ENCODE data around the gene BCLAF1. TPM values are rescaled to one million over a fixed set of nuclear protein-coding genes. Genes with fewer than 3 reads are reported as not detected.

BCLAF1 gene
- total and polyA plus RNA-seq, 2 experiments from 2014 or later = 133 to 151 TPM

DNA sequence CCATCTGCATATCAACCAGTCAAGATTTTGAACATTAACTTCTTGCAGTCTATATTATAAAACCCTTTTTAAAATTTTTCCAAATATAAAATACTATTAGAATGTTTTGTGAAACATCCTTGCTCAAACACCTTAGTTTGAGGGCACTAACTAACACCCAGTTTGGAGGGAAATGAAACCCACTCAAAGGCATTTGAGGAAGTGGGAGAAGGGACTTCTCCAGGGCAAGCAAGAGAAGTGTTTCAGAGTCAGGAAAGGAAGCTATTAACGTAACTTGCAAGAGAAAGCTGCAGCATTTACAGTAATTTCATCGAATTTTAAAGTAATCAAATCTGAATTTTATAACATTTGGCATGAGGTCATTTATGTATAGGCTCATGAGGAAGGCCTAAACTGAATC is 60.8 kb downstream of the BCLAF1 start:
- TF ChIP-seq STAT1 (IDR thresholded peaks at IDR 0.05; ENCODE audit: unreplicated experiment) (no peak), POLR2AphosphoS5 (IDR thresholded peaks at IDR 0.05; ENCODE audit: low read depth) (no peak), ZNF114 (CRISPR knock-in tag; IDR thresholded peaks at IDR 0.05) (no peak), EZH2phosphoT487 (IDR thresholded peaks at IDR 0.05; ENCODE audit: unreplicated experiment) (no peak), JUNB (IDR thresholded peaks at IDR 0.05; ENCODE audit: unreplicated experiment) (no peak), ZNF462 (CRISPR knock-in tag; IDR thresholded peaks at IDR 0.05) (no peak), NANOG (IDR thresholded peaks at IDR 0.05; ENCODE audit: borderline replicate concordance) (no peak), EZH2 (IDR thresholded peaks at IDR 0.05; ENCODE audit: low read depth, unreplicated experiment) (no peak), CTCF (conservative IDR thresholded peaks at IDR 0.05; ENCODE audit: low read depth in 2 of 2) (no peak), REST (IDR thresholded peaks at IDR 0.05; ENCODE audit: unreplicated experiment) (no peak), ZNF331 (CRISPR knock-in tag; IDR thresholded peaks at IDR 0.05; ENCODE audit: low read depth) (no peak), CREB1 (CRISPR knock-in tag; IDR thresholded peaks at IDR 0.05; ENCODE audit: low read depth) (no peak)
- TF ChIP-seq, protein P1, sequence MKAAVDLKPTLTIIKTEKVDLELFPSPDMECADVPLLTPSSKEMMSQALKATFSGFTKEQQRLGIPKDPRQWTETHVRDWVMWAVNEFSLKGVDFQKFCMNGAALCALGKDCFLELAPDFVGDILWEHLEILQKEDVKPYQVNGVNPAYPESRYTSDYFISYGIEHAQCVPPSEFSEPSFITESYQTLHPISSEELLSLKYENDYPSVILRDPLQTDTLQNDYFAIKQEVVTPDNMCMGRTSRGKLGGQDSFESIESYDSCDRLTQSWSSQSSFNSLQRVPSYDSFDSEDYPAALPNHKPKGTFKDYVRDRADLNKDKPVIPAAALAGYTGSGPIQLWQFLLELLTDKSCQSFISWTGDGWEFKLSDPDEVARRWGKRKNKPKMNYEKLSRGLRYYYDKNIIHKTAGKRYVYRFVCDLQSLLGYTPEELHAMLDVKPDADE (IDR thresholded peaks at IDR 0.05) = no peak
- Histone ChIP-seq H3K79me2 (replicated peaks; ENCODE audit: insufficient read depth) (no peaks in the 10 kb centered on the region), H3K4me3 (no peak overlapping the region), H4K20me1 (replicated peaks; ENCODE audit: insufficient read depth) (no peaks in the 10 kb centered on the region), H3K36me3 (ENCODE audit: insufficient read depth) (0 out of 2 replicates have a peak, but pooled peaks cover 5% of the 10 kb centered on the region), H2AFZ (no peak overlapping the region), H3K27ac (ENCODE audit: low read depth) (no peak overlapping the region), H3F3A (replicated peaks; ENCODE audit: low read depth) (no peaks in the 10 kb centered on the region), H3K27me3 (ENCODE audit: insufficient read depth) (no peaks in the 10 kb centered on the region), H3K9me2 (ENCODE audit: insufficient read depth) (no peaks in the 10 kb centered on the region), H3K4me1 (ENCODE audit: insufficient read depth) (no peaks in the 10 kb centered on the region), H3K4me2 (no peak overlapping the region)
- no peak overlapping the region for H3K27ac Mint-ChIP-seq
- H3K9me3 Mint-ChIP-seq = peaks cover 4% of the 10 kb centered on the region; the same call in 1 of the 3 replicates
- no peak for ATAC-seq
- H3K27me3 Mint-ChIP-seq (ENCODE audit: insufficient read depth, low read depth, poor library complexity) = no peaks in the 10 kb centered on the region
- H3K36me3 Mint-ChIP-seq (ENCODE audit: low read depth) = peaks cover 6% of the 10 kb centered on the region; the same call in 1 of the 3 replicates
- no peak for DNase-seq (ENCODE audit: low spot score)
- no peaks in the 10 kb centered on the region; the same call in 2 of the 3 replicates for H3K4me1 Mint-ChIP-seq
- H3K4me3 Mint-ChIP-seq = no peak overlapping the region

Data from GM23338 (cell line).